PC-3 (cell line): ENCODE data around the gene CCDC80. TPM values are rescaled to one million over a fixed set of nuclear protein-coding genes. Genes with fewer than 3 reads are reported as not detected.

Experiments
- ATAC-seq: fragments of 200-7000 bp; cut with Tn5 transposase; 2 replicates; pipeline ENCODE4 v1.9.1; 2020; ENCODE audit warnings: mild to moderate bottlenecking, moderate library complexity
- Bru-seq: library from RNA; stranded (reverse); fragments of 400-500 nt; gene quantifications from one replicate; lab custom pipeline; 2021; lab: Mats Ljungman, UMichigan
- BruChase-seq, 2 experiments: library from RNA; stranded (reverse); fragments of 400-500 nt; gene quantifications; one replicate each; lab custom pipeline; 2021; lab: Mats Ljungman, UMichigan
- BruUV-seq: library from RNA; stranded (reverse); fragments of 400-500 nt; replicated peaks from 2 replicates; lab custom pipeline; 2021; lab: Mats Ljungman, UMichigan
- CTCF ChIA-PET: fragments of 300-600 bp; sonication (Branson Sonifier 250); formaldehyde crosslinking; loops from one replicate; lab custom pipeline; 2022; ENCODE audit warnings: antibody characterized with exemption; lab: Charles Lee
- POLR2A ChIA-PET: fragments of 300-600 bp; sonication (Branson Sonifier 250); formaldehyde crosslinking; loops from one replicate; lab custom pipeline; 2022; ENCODE audit warnings: antibody characterized with exemption; ENCODE audit not compliant: unreplicated experiment; lab: Charles Lee
- DNase-seq: peaks from one replicate; pipeline ENCODE4 v3.0.0-alpha.2; 2015
- H2AFZ ChIP-seq: fragments of 300-600 bp; sonication (generic); 2 replicates; pipeline ENCODE4 v1.6.0; 2016; ENCODE audit warnings: antibody characterized with exemption, low read length
- H3F3A ChIP-seq: fragments of 300-600 bp; sonication (generic); one replicate; pipeline ENCODE4 v1.6.0; 2017; ENCODE audit warnings: antibody characterized with exemption, low read length, control low read depth, mild to moderate bottlenecking; ENCODE audit not compliant: unreplicated experiment
- H3K27ac ChIP-seq: fragments of 300-600 bp; sonication (generic); 2 replicates; pipeline ENCODE4 v1.5.1; 2016; ENCODE audit warnings: mild to moderate bottlenecking, low read length
- H3K27me3 ChIP-seq: fragments of 300-600 bp; sonication (generic); 2 replicates; pipeline ENCODE4 v1.6.1; 2016; ENCODE audit warnings: low read length, mixed read lengths
- H3K36me3 ChIP-seq: fragments of 300-600 bp; sonication (generic); 2 replicates; pipeline ENCODE4 v1.6.1; 2016; ENCODE audit warnings: low read depth, mixed run types, low read length, mixed read lengths
- H3K4me1 ChIP-seq: fragments of 300-600 bp; sonication (generic); 2 replicates; pipeline ENCODE4 v1.5.1; 2016; ENCODE audit warnings: low read length; ENCODE audit not compliant: insufficient read depth
- H3K4me2 ChIP-seq: fragments of 300-600 bp; sonication (generic); 2 replicates; pipeline ENCODE4 v1.6.0; 2016; ENCODE audit warnings: low read length
- H3K4me3 ChIP-seq: fragments of 300-600 bp; sonication (generic); 2 replicates; pipeline ENCODE4 v1.5.1; 2016; ENCODE audit warnings: mild to moderate bottlenecking, low read length, mixed read lengths
- H3K79me2 ChIP-seq: fragments of 300-600 bp; sonication (generic); 2 replicates; pipeline ENCODE4 v1.6.1; 2017; ENCODE audit warnings: low read length, mixed read lengths
- H3K9ac ChIP-seq: fragments of 300-600 bp; sonication (generic); 2 replicates; pipeline ENCODE4 v1.6.0; 2016; ENCODE audit warnings: mild to moderate bottlenecking, low read length
- H3K9me2 ChIP-seq: fragments of 300-600 bp; sonication (generic); replicated peaks from 2 replicates; pipeline ENCODE4 v1.6.1; 2016; ENCODE audit warnings: mixed run types, low read length, mixed read lengths
- H3K9me3 ChIP-seq: fragments of 300-600 bp; sonication (generic); 2 replicates; pipeline ENCODE4 v1.6.1; 2016; ENCODE audit warnings: low read length, mixed read lengths
- H4K20me1 ChIP-seq: fragments of 300-600 bp; sonication (generic); 2 replicates; pipeline ENCODE4 v1.6.1; 2016; ENCODE audit warnings: low read length, mixed read lengths
- CTCF ChIP-seq: fragments of 300-600 bp; sonication (generic); conservative IDR thresholded peaks from 2 replicates; pipeline ENCODE4 v1.5.1; 2017; ENCODE audit warnings: antibody characterized with exemption, low read depth, mild to moderate bottlenecking, low read length
- EZH2 ChIP-seq: fragments of 300-600 bp; sonication (generic); IDR thresholded peaks from one replicate; pipeline ENCODE4 v1.6.1; 2017; ENCODE audit warnings: antibody characterized with exemption, mild to moderate bottlenecking, low read length; ENCODE audit not compliant: unreplicated experiment
- EZH2phosphoT487 ChIP-seq: fragments of 300-600 bp; sonication (generic); IDR thresholded peaks from 2 replicates; pipeline ENCODE4 v1.6.1; 2018; ENCODE audit warnings: mild to moderate bottlenecking, antibody characterized with exemption, low read length, borderline replicate concordance
- intact Hi-C: fragments of 100-400 bp; cut with micrococcal nuclease; formaldehyde crosslinking; loops from 2 replicates; pipeline ENCODE4 v1.9.0; 2023
- long read RNA-seq: library from polyadenylated mRNA; unstranded; transcript quantifications from one replicate; pipeline ENCODE4 v2.0.0, GENCODE V29; 2021; ENCODE audit not compliant: unreplicated experiment
- total RNA-seq: library from RNA; depleted of rRNA; stranded (reverse); fragments of >200 nt; gene quantifications from 2 replicates; pipeline ENCODE4 v1.2.3, GENCODE V29; 2014; rRNA removed

CCDC80 gene, protein sequence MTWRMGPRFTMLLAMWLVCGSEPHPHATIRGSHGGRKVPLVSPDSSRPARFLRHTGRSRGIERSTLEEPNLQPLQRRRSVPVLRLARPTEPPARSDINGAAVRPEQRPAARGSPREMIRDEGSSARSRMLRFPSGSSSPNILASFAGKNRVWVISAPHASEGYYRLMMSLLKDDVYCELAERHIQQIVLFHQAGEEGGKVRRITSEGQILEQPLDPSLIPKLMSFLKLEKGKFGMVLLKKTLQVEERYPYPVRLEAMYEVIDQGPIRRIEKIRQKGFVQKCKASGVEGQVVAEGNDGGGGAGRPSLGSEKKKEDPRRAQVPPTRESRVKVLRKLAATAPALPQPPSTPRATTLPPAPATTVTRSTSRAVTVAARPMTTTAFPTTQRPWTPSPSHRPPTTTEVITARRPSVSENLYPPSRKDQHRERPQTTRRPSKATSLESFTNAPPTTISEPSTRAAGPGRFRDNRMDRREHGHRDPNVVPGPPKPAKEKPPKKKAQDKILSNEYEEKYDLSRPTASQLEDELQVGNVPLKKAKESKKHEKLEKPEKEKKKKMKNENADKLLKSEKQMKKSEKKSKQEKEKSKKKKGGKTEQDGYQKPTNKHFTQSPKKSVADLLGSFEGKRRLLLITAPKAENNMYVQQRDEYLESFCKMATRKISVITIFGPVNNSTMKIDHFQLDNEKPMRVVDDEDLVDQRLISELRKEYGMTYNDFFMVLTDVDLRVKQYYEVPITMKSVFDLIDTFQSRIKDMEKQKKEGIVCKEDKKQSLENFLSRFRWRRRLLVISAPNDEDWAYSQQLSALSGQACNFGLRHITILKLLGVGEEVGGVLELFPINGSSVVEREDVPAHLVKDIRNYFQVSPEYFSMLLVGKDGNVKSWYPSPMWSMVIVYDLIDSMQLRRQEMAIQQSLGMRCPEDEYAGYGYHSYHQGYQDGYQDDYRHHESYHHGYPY
- total RNA-seq (17.0 and 20.4 TPM in 2 replicates), Bru-seq, nascent RNA (percentile 36 among the genes with signal in this experiment), BruChase-seq, experiment 1, labeled RNA remaining after a 6-hour chase (percentile 42 among the genes with signal in this experiment), BruChase-seq, experiment 2, labeled RNA remaining after a 2-hour chase (percentile 29 among the genes with signal in this experiment)
- long read RNA-seq, full-length matches to known transcripts = 1 of 7 reads
- long read RNA-seq, partial matches to known transcripts = 3 of 7 reads
- long read RNA-seq, other reads (novel, unspliced or antisense) = 3 of 7 reads

DNA sequence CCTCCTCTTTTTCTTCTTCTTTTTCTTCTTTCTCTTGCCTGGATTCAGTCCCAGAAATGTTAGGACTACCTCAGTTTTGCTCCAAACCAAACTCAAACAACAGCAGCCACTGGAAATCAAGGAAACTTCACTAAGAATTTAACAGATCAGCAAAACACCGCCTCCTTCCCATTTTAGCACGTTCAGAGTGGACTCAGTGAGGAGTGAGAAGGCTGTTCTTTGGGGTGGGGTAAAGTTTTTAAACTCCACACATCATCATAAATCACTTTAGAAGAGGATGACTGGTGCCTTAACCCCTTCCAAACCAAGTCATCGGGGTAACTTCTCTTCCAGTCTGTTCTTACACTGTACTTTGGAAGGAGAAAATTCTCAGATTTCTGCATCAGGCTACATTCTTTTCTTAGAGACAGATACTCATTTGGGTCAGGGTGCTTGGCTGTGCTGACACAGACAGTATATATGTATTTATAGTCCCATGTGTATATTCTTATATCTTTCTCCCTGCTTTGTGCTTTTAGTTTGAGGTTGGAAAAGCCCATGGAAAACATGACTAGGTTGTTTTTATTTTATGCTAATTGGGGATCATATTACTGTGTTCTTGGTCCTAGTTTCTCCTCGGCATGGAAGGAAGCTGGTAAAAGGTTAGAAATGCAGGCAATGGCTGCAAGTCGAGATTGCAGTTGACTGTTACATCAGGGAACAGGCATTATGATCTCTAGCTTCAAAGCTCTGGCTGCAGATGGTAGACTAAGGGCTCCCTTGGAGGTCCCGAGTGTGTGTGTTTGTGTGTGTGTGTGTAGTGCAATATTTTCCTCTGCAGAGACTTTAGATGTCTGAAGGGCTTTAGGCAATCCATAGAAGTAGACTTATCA, at the start of gene CCDC80:
CCDC80 (minus strand) TSS at position 214 of the 872 bp plus-strand sequence. CDS start 1,238 bp downstream, outside the sequence.
- CTCF ChIA-PET = interaction anchor here (0.6 to 0.7 kb wide), 3 partner anchors 93 to 504 kb away, joined by 3 to 5 read pairs (median 3); no protein-coding TSS in a partner anchor
- Histone ChIP-seq H3F3A (no peaks in the 10 kb centered on the region), H3K4me1 (peaks cover 54% of the 10 kb centered on the region), H3K79me2 (no peaks in the 10 kb centered on the region), H2AFZ (peak within 1 kb of the TSS; percentile 76), H3K4me3 (peak within 1 kb of the TSS; percentile 66), H3K36me3 (no peaks in the 10 kb centered on the region), H4K20me1 (no peaks in the 10 kb centered on the region), H3K9me2 (no peaks in the 10 kb centered on the region), H3K27ac (peak within 1 kb of the TSS; percentile 66), H3K9me3 (no peaks in the 10 kb centered on the region), H3K27me3 (no peaks in the 10 kb centered on the region), H3K4me2 (peak within 1 kb of the TSS; percentile 86), H3K9ac (peak within 1 kb of the TSS; percentile 48)
- no peak for TF ChIP-seq EZH2
- TF ChIP-seq CTCF = no peak
- TF ChIP-seq EZH2phosphoT487 = no peak
- ATAC-seq (peak; percentile 57), DNase-seq (peak; percentile 89)
- POLR2A ChIA-PET = interaction anchor here (0.5 to 0.7 kb wide), 6 partner anchors 11 to 1570 kb away, joined by 3 to 15 read pairs (median 4); no protein-coding TSS in a partner anchor
- TSS peak; percentile 98 for BruUV-seq
- intact Hi-C loops = loop anchor here (1.0 kb wide), 1 partner anchor 59 kb away; no protein-coding TSS in a partner anchor

GRCh38 chr3:112689989-112690388, 49.0 kb upstream of the CCDC80 start:
- Histone ChIP-seq H3K4me3 (no peak overlapping the region), H3K4me2 (no peak overlapping the region), H3F3A (peaks cover 6% of the 10 kb centered on the region), H3K36me3 (no peaks in the 10 kb centered on the region), H3K4me1 (peaks cover 49% of the 10 kb centered on the region), H3K9me2 (no peaks in the 10 kb centered on the region), H3K27ac (no peak overlapping the region), H2AFZ (no peak overlapping the region), H4K20me1 (no peaks in the 10 kb centered on the region), H3K27me3 (no peaks in the 10 kb centered on the region), H3K9ac (no peak overlapping the region), H3K79me2 (no peaks in the 10 kb centered on the region), H3K9me3 (no peaks in the 10 kb centered on the region)
- ATAC-seq = no peak
- TF ChIP-seq EZH2phosphoT487 (no peak), CTCF (no peak), EZH2 (no peak)
- BruUV-seq = no TSS peak
- DNase-seq = no peak
- intact Hi-C loops = no loop called here
- ChIA-PET CTCF (no interaction called here), POLR2A (interaction anchor here (0.5 kb wide), 1 partner anchor 176 kb away, joined by 4 read pairs; no protein-coding TSS in a partner anchor)
